HL-60 (cell line): ENCODE data around the gene VSNL1.

Source experiments
- CTCF ChIP-seq: IDR thresholded peaks from one replicate; pipeline ENCODE4 v1.5.1; 2011; ENCODE audit warnings: low read length, control low read depth, inconsistent platforms; ENCODE audit not compliant: insufficient read depth
- POLR2AphosphoS5 ChIP-seq: IDR thresholded peaks from 2 replicates; pipeline ENCODE4 v1.6.1; 2012; ENCODE audit warnings: low read depth

- TF ChIP-seq CTCF (no peak), POLR2AphosphoS5 (no peak)
Observed at GRCh38 chr2:17541531-17541950, 1.0 kb downstream of the VSNL1 start.
